SW 1271 (cell line): ENCODE data around the gene AUTS2.

Source experiments
- DNase-seq, 2 experiments: peaks; one replicate each; lab custom pipeline; 2025; lab: John Stamatoyannopoulos, UW

AUTS2 gene

DNA sequence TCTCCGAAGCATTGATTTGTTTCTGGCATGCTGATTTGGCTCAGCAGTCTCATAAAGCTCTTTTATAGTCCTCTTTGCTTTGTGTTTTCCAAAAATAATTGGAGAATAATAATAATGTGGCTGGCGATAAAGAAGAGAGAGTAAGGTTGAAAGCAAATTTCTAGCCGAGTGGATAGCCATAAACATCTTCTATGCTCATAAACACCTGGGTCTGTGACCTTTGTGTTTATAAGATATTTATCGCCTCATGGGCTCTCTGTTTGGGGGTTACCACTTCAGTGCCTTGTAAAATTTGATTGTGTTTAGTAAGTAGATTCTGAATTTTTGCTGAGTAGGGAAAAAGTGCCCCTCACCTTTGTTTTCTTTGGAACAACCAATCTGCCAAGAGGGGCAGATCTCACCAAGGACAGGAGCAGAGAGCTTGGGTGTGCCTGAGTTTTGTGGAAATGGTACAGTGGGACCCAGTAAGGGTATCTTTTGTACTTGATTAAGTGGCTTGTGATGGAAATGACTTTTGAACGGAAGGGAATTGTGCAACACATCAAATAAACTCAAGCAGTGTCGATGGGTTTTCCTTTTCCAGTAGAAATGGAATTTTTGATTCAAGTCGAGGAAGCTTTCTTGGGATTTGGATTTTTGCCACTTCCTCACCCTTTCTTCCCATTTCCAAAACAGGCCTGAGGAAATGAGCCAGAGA, 220.5 kb downstream of the AUTS2 start:
- no peak for DNase-seq

DNA sequence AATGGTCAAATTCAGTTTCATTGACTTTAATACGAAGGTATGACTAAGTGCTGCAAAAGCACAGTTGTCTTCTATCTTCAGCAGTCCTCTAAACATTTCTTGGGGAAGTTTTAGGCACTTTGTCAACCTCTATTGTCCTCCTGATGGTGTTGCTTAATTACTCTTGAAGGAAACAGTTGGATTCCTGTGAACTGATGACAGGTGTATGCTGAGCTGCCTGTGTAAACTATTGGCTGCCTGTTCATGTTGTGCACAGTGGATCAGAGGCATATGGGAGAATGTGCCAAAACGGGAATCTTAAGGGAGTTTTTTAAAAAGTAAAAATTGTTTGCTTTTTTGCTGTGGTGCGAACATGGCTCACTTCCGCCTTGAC, 221.0 kb downstream of the AUTS2 start:
- DNase-seq = no peak

DNA sequence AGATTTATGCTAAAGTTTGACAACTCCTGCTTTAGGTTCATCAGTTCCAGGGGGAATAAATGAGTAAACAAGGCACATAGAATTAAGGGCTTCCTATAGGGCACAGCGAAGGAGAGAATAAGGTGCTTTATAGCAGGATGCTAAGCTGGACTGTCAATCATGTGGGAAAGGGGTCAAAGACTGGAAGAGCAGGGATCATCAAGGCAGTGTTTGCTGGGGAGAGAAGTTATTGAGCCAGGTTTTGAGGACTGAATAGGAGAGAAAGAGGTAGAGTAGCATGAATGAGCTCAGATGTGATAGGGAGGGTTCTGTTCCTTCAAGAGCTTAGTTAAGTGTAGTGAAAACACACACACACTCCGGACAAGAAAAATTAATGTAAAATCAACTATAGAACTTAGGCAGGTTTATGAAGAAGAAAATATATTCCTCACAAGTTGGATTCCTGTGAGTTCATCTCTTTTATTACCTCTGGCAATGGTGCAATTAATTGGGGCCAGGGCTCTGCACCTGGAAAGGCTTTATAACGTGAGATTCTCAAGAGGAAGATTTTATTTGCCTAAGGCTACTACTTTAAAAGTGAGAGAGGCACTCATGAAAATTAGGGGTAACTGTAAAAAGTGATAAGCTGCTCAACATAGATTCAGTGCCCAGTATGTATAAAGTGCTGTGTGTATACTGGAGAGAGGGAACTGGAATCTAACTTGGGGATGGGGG, 222.4 kb downstream of the AUTS2 start:
- no peak for DNase-seq

DNA sequence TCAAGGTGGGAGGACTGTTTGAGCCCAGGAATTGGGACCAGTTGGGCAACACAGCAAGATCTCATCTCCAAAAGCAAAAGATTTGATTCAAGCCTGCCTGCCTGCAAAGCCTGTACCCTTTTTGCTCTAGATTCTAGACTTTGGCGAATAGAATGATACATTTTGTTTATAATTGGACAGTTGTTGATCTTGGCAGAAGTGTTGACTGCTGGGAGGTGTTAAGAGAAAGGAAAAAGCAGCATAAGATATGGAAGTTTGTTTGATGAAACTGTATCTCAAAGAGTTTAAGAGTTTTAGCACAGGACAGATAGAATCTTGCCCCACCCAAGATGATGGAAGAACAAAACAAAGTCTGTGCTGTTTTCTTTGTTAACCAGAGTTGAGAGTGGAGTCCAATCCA, 224.1 kb downstream of the AUTS2 start:
- DNase-seq = no peak

DNA sequence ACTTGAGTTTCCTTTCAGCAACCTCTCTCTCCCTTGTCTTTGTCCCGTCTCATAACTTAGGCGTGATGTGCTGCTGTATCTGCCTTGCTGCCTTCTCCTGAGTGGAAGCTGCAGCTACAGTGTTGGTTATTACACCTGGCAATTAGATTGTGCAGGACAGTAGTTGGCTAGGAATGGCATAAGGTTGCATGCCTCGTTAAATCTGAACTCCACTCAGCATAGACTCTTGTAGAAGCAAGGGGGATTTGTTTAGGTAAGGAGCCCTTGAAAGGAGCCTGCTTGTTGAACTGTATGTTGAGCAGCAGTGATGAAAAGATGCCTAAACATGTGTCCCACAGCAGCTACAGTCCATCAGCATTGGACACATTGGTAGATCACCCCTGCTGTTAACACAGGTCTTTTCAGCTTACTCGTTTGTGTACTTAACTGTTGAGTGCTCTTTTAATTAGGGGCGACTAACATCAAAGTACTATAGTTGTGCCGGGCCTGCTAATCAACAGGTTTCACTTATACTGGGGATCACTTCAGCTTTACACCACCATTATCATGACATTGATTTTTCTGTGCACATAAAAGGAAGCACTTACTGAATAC, 225.0 kb downstream of the AUTS2 start:
- no peak for DNase-seq

DNA sequence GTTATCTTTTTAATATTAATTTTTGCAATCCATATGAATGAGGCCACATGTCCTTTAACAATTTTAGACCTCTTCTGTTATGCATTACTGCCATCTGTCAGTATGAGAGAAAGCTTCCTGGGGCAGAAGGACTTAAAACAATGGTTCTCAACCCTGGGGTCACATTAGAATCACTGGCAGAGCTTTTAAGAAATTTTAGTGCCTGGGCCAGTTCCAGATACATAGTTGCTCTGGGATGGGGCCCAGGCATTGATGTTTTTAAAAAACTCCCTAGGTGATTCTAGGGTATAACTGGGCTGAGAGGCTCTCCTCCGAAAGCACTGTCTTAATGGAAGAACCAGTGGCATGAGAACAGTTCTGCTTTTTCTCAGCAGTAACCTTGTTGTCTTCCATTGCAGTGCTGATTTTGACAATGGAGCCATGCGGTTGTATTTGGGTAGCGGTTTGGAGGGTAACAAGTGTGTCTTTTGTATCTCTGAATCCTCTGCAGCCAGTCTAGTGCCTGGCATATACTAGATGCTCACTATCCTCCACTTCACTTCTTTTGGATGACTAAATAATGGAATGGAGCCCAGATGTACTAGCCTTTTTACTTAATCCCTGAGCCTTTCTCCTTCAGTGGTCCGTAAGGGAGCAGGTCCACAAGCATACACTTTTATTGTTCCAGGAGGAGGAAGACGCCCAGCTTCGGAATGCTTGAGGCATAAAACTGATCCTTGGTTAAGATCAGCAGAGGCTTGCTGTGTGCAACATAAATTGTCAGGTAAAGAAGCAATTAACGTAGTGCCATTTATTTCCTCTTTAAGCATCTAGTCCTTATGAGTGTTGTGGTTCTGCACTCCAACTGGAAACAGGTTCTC, 227.1 kb downstream of the AUTS2 start:
- no peak for DNase-seq

DNA sequence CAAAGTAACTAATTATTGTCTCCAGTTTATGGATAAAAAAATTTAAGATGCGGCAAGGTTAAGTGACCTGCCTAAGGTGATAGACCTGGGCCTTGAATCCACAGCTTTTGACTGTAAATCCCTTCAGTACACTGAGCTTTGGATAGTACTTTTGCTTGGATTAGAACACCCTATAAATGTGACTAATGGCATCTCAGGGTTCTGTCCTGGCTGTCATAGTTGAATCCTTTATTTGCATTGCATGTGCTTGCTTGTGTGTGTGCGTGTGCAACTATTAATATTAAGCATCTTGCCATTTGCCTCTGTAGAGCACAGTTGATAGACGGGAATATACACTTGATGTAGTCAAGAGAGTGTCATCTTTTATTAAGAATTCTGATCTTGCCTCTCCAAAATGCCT, 228.0 kb downstream of the AUTS2 start:
- no peak for DNase-seq

DNA sequence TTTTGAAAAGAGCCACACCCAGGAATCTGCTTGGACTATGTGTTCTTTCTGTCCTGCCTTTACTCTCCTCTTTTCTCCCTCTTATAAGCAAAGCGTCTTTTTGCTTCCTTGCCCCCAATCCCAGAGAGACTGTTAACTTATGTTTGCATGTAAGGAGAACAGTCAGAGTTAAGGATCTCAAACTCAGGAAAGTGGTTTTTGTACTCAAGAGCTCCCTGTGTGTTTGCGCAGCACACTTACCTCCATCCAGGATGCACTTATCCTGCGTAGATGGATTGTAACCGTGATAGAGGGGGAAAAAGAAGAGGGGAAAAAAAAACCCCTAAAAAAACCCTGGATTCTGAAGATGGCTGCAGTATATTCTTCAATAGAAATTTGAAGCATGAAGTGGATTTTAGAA, 228.9 kb downstream of the AUTS2 start:
- no peak for DNase-seq

DNA sequence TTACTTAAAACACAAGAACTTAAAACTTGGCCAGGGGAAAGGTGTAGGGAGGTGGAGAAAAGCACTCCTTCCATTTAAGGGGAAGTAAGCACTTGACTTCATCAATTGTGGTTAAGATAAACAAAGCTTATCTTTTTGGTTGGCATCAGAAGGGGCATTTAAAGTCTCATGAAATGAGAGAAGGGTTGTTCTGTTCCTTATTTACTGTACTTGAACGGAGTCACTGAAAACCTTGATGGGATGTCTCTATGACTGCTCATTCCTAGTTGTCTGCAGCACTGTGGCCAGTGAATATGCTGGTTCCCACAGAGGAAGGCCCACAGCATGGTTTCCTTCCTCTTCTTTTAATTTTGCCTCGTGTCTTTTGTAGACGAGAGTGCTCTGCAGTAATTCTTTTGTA, 229.3 kb downstream of the AUTS2 start:
- DNase-seq = no peak

DNA sequence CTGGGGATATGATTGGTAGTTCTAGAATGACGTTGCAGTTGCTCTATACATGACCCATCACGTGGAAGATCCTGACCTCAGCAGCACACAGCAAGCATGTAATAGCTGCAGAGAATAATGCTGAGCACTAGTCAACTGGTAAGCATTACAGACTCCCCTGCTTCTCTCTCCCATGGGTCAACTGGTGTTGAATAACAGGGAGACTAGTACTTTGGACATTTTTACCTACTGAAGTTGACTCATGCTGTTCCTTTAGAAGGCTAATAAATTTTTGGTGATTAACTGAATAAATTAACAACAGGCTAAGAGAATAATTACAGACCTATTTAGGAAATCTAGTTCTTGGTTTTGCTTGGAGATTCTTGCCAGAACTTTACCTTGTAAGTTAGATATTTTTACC, 234.1 kb downstream of the AUTS2 start:
- DNase-seq = no peak

DNA sequence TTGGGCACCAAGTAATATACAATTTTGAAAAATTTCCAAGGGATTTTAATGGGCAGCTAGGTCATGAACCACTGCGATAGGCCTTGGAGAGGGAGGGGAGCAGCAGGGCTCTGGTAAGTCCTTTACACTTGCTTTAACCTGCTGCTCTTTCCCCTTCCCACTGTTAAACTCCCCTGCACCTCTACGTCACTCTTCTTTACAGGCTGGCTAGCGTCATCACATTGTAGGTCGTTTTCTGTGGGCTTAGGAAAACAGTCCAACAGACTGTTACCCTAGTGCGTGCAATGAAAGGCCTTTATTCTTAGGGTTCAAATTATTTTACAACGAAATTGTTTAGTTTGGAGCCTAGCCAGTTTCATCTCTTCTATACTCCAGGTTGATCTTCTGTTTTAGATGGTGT, 235.7 kb downstream of the AUTS2 start:
- DNase-seq = no peak

DNA sequence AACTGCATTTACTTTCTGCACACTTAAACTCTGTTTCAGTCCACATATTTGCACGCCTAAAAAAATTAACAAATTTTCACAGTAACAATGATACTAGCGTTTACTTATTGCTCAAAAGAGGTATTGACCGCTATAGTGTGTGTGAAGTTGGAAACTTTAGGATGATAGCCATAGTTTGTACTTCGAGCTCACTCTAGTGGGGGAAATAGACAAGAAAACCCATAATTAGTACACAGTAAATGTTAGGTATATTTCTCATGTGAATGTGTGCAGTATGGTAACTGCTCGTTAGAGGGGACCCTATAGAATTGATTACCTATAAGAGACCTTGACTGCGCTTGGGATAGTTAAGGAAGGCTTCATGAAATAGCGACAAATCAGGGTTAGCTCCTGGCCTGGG, 238.4 kb downstream of the AUTS2 start:
- DNase-seq = no peak

DNA sequence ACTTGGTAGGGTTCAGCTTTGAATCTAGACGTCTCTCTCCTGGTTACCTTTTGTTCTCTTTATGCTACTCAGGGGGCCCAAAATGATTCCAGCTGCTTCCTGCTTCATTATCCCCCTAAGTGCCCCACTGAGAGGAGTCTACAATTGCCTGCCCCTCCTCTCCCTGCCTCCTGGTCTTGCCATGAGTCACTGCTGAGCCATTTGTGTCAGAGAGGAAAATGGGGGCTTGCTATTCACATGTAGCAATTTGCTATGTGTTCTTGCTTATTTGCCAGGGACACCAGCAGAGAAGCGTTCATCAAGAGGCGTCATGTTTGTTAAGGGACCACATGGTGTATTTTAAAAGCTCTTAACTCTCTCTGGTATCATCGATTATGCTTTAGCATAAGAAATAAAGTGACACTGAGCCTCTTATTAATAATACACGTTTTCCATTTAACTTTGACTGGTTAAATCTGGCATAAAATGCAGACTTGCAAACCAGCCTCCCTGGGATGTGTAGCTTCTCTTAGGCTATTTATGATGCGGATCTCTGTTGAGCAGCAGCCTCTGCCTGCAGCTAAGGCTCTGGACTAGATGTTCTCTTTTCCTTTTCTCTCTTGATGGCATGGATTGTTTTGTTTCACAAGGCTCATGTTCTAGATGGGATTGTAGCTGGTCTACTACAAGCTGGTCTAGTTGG, 239.3 kb downstream of the AUTS2 start:
- DNase-seq = no peak

DNA sequence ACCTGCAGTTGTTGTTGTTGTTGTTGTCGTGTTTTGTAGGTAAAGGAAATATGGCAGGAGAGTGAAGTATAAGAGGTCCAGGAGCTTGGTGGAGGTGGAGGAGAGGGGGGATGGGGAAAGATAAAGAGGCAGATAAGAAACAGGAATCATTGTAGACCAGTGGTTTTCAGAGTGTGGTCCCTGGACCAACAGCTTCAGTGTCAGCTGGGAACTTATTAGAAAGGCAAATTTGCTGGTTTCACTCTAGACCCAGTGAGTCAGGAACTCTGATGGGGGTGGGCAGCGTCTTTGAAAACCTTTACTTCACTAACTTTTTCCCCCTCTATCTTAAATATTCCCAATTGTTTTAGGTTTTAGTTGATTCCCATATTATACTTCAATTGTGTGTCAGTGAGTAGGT, 241.5 kb downstream of the AUTS2 start:
- no peak for DNase-seq

DNA sequence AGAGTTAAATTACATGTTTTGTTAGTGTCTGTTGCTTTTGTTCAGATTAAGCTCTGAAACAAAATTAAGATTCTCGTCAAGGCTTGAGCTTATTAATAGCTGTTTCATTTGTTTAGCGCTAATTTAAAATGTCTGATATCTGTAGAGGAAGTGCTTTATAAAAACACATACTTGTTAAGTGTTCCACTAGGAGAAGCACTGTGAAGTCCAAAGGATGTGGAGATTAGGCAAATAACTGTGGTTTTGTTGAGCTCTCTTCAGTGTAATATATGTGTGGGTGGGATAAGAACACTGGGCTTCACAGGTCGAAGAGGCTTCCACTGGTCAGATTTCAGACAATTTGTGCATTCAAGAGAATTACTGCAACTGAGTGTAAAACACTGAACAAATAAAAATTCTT, 242.0 kb downstream of the AUTS2 start:
- DNase-seq = no peak

DNA sequence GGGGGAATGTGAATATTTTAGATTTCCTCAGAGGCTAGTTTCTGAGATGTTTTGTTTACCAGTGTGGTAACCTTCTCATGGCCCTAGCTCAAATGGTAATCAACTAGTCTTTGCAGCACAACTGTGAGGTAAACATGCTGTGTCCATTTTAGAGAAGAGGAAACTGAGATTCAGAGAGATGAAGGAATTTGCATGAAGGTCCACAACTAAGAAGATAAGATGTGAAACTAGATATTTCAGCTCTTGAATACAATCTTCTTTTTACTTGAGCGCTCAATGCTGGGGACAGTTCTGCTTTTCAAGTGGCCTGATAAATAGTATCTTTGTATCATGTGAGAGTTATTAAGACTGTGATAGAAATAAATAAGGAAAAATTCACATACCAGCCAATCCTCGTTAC, 245.4 kb downstream of the AUTS2 start:
- no peak for DNase-seq

DNA sequence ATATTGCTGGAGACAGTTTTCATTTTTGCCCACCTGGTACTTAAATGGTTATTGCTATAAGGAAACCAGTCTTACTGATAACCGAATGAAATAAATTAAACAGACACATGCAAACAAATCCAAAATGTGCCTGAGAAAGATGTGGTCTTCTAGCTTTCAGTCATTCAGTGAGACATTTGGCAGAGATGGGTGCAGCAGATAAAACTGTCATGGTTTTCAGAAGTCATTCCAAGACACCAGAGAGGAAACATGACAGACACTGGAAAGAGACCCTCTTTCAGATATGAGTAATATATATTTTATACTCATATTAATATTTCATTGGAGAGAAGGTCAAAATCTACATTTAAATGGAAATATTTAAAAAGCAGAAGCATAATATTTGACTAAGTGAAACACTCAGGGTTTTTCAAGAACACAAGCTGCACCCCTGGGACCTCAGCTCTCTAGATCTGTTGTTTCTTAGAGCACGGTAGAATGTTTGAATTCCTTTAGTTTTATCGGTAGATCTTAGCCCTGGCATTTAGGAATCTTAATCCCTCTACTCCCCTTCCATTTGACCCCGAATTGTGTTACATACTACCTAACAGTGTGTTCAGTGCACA, 246.1 kb downstream of the AUTS2 start:
- DNase-seq = no peak

DNA sequence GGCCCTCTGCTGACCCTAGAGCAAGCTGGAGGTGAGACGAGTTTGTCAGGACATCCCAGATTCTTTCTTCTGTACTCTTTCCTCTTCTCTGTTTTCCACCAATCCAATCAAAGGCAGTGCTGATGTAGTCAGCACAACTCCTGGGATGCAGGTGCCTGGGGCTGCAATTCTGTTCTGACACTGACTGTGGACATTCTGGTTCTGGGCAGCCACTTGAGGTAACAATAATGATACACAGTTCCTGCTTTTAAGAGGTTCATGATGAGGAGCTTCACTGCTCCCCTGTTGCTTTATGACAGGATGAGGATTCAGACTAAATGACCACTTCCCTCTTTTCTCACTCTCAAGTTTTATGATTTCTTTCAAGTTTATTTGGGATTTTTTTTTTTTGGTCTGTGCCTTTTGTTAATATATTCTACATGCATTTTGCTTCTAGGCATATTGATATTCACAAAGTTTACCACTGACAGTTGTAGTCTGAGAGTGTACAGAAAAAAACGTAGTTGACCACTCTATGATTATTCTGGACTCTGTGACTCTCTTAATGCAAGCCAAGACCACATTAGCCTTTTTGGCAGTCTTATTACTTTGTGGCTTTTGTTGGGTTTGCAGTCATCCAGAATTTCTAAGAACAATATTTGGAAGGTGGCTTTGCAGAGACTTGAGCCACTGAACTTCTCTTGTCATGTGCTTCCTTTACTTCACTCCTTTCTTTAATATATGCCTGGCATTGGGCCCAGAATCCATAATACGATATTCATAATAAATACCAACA, 247.6 kb downstream of the AUTS2 start:
- DNase-seq = no peak

DNA sequence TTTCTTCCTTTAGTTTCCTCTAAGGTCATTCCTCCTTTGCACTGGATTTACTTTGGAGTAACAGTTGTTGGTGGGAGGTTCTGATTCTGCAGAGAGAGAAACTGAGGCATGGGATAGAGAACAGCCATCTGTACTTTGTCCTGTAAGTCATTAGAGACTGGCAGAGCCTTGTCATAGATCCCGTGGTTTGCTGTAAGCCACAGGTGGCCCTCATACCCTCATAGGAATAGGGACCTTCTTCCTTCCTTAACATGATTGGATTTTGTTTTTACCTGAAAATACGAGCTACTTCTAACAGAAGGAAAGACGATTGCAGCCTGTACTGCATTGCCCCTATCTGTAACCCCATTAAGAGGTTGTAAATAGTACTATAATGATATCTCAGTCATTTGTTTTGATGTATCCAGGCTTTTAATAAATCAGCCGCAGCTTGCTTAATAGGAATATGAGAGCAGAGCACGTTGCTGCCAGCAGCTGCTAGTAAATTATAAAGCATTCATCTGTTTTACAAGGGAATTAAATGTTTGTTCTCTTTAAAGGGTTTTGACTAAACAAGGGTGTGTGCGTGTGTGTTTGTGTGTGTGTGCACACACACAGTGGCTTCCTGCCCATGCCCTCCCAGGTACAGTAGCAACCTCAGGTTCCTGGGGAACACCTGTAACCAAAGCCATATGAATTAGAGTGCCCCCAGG, 249.8 kb downstream of the AUTS2 start:
- no peak for DNase-seq

DNA sequence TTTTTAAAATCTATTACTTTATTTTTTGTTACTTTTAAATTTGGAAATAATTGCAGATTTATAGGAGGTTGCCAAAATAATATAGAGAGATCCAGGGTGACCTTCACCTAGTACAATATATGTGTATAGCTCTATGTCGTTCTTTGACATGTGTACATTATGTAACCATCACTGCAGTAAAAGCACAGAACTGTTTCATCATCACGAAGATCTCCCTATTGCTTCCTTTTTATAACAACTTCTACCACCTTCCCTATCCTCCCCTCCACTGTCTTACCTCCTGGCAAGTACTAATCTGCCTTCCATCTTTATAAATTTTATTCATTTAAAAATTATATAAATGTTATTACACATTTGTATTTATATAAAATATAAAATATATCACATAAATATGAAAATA, 251.0 kb downstream of the AUTS2 start:
- DNase-seq = no peak
